Femur (tissue), 1 donor: ENCODE measurements around the gene INPP5K.

Source experiments
- DNase-seq: peaks from one replicate; pipeline ENCODE4 v3.0.0-alpha.2; 2017

INPP5K gene

GRCh38 chr17:1484676-1485422 lies 31.6 kb downstream of the INPP5K start:
- DNase-seq, result no peak

GRCh38 chr17:1484060-1484535 lies 32.3 kb downstream of the INPP5K start:
- no peak for DNase-seq

GRCh38 chr17:1482680-1483079 lies 33.7 kb downstream of the INPP5K start:
- no peak for DNase-seq

GRCh38 chr17:1481736-1482135 lies 34.7 kb downstream of the INPP5K start:
- DNase-seq, result no peak

- no peak for DNase-seq
Observed at GRCh38 chr17:1480747-1481465, 35.5 kb downstream of the INPP5K start.

GRCh38 chr17:1478418-1478817 lies 38.0 kb downstream of the INPP5K start:
- no peak for DNase-seq

- DNase-seq, result no peak
Observed at GRCh38 chr17:1475321-1475854, 41.0 kb downstream of the INPP5K start.

GRCh38 chr17:1474402-1475189 lies 41.8 kb downstream of the INPP5K start:
- no peak for DNase-seq

- no peak for DNase-seq
Observed at GRCh38 chr17:1473841-1474240, 42.6 kb downstream of the INPP5K start.

GRCh38 chr17:1473170-1473569 lies 43.2 kb downstream of the INPP5K start:
- no peak for DNase-seq

GRCh38 chr17:1471911-1472821 lies 44.2 kb downstream of the INPP5K start:
- no peak for DNase-seq

GRCh38 chr17:1471490-1471889 lies 44.9 kb downstream of the INPP5K start:
- DNase-seq, result no peak

- DNase-seq, result no peak
Observed at GRCh38 chr17:1470755-1471462, 45.5 kb downstream of the INPP5K start.

- DNase-seq, result no peak
Observed at GRCh38 chr17:1470071-1470754, 46.2 kb downstream of the INPP5K start.

GRCh38 chr17:1469231-1469852 lies 47.1 kb downstream of the INPP5K start:
- DNase-seq, result no peak

- peak; percentile 76 for DNase-seq
Observed at GRCh38 chr17:1467898-1468492, 48.4 kb downstream of the INPP5K start.

- DNase-seq, result no peak
Observed at GRCh38 chr17:1467258-1467657, 49.2 kb downstream of the INPP5K start.

- no peak for DNase-seq
Observed at GRCh38 chr17:1464186-1464585, 52.2 kb downstream of the INPP5K start.

- no peak for DNase-seq
Observed at GRCh38 chr17:1462164-1463112, 54.0 kb downstream of the INPP5K start.
